ENCODE results near the gene IMPA2.

Gene IMPA2

GRCh38 chr18:12008181-12008767 is 27.0 kb downstream of the IMPA2 start:
- DNase-seq (ENCODE audit: low spot score) = no peak

- no peak for DNase-seq (ENCODE audit: low spot score)
Observed at GRCh38 chr18:12008842-12009580, 27.7 kb downstream of the IMPA2 start.

- no peak for DNase-seq (ENCODE audit: low spot score)
Observed at GRCh38 chr18:12009581-12010140, 28.4 kb downstream of the IMPA2 start.

GRCh38 chr18:12010187-12010802 is 29.0 kb downstream of the IMPA2 start:
- DNase-seq (ENCODE audit: low spot score) = no peak

GRCh38 chr18:12011199-12011956 is 30.1 kb downstream of the IMPA2 start:
- DNase-seq (ENCODE audit: low spot score) = no peak

- no peak for DNase-seq (ENCODE audit: low spot score)
Observed at GRCh38 chr18:12011957-12012549, 30.7 kb downstream of the IMPA2 start.

- no peak for DNase-seq (ENCODE audit: low spot score)
Observed at GRCh38 chr18:12012697-12013096, 31.4 kb downstream of the IMPA2 start.

GRCh38 chr18:12013186-12013916 is 32.0 kb downstream of the IMPA2 start:
- no peak for DNase-seq (ENCODE audit: low spot score)

- DNase-seq (ENCODE audit: low spot score) = no peak
Observed at GRCh38 chr18:12014086-12014485, 32.8 kb downstream of the IMPA2 start.

- no peak for DNase-seq (ENCODE audit: low spot score)
Observed at GRCh38 chr18:12014521-12015415, 33.5 kb downstream of the IMPA2 start.

GRCh38 chr18:12015416-12016062 is 34.2 kb downstream of the IMPA2 start:
- DNase-seq (ENCODE audit: low spot score) = no peak

- DNase-seq (ENCODE audit: low spot score) = no peak
Observed at GRCh38 chr18:12017081-12017480, 35.8 kb downstream of the IMPA2 start.

- DNase-seq (ENCODE audit: low spot score) = no peak
Observed at GRCh38 chr18:12018861-12019260, 37.6 kb downstream of the IMPA2 start.

GRCh38 chr18:12021077-12021476 is 39.8 kb downstream of the IMPA2 start:
- no peak for DNase-seq (ENCODE audit: low spot score)

GRCh38 chr18:12021596-12021995 is 40.3 kb downstream of the IMPA2 start:
- DNase-seq (ENCODE audit: low spot score) = no peak

GRCh38 chr18:12023375-12023774 is 42.1 kb downstream of the IMPA2 start:
- no peak for DNase-seq (ENCODE audit: low spot score)

- no peak for DNase-seq (ENCODE audit: low spot score)
Observed at GRCh38 chr18:12026562-12026961, 45.3 kb downstream of the IMPA2 start.

GRCh38 chr18:12027046-12027445 is 45.7 kb downstream of the IMPA2 start:
- DNase-seq (ENCODE audit: low spot score) = no peak

- no peak for DNase-seq (ENCODE audit: low spot score)
Observed at GRCh38 chr18:12027480-12027879, 46.2 kb downstream of the IMPA2 start.

Data from LoVo (cell line).